Measurements from ENCODE around the gene KIF5A.

KIF5A gene

DNA sequence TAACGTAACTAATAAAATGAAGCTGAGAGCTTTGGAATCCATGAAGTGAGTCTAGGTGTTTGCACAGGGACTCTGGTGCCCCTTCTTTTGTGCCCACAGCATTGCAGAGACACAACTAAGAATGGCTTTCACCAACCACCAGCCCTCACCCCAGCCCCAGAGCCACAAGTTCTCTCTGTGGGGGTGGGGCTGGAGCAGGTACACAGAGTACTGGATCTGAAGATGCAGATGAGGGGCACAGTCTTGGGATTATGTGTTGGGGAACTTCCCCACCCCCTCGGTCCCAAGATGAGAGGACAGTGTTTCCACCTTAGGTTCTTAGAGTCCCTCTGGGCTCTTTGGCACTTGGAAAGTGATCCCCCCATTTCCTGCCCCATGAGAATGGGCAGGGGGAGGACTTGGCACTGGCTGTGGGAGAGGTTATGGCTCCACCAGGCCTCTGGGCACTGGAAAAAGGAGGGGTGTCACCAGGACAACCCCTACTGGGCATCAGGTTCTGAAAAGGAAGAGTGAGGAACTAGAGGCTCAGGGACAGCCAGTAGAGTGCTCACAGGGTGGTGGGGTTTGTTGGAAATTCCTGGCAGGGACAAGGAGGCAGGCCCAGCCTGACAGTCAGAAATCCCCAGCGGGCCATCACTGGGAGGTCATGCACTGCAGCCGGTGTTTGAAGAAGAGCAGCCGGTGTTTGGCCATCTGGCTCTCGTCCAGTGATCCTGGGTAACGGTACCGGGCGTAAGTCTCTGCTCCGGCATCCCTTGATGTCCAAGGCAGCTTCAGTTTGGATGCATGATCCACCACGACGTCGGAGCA, 76.5 kb downstream of the KIF5A start:
- no peak overlapping the region for H3K4me3 ChIP-seq (ENCODE audit: low read depth, low read length)
- TF ChIP-seq, protein P1, sequence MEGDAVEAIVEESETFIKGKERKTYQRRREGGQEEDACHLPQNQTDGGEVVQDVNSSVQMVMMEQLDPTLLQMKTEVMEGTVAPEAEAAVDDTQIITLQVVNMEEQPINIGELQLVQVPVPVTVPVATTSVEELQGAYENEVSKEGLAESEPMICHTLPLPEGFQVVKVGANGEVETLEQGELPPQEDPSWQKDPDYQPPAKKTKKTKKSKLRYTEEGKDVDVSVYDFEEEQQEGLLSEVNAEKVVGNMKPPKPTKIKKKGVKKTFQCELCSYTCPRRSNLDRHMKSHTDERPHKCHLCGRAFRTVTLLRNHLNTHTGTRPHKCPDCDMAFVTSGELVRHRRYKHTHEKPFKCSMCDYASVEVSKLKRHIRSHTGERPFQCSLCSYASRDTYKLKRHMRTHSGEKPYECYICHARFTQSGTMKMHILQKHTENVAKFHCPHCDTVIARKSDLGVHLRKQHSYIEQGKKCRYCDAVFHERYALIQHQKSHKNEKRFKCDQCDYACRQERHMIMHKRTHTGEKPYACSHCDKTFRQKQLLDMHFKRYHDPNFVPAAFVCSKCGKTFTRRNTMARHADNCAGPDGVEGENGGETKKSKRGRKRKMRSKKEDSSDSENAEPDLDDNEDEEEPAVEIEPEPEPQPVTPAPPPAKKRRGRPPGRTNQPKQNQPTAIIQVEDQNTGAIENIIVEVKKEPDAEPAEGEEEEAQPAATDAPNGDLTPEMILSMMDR (IDR thresholded peaks at IDR 0.05; ENCODE audit: insufficient read depth, low read length, missing control alignments): no peak
- ChIA-PET CTCF (interaction anchor here (1.2 to 9.3 kb wide), 3 partner anchors 18 to 168 kb away, joined by 3 to 186 read pairs (median 9); no protein-coding TSS in a partner anchor), POLR2A (no interaction called here)
- DNase-seq (ENCODE audit: low read depth, low spot score): no peak

DNA sequence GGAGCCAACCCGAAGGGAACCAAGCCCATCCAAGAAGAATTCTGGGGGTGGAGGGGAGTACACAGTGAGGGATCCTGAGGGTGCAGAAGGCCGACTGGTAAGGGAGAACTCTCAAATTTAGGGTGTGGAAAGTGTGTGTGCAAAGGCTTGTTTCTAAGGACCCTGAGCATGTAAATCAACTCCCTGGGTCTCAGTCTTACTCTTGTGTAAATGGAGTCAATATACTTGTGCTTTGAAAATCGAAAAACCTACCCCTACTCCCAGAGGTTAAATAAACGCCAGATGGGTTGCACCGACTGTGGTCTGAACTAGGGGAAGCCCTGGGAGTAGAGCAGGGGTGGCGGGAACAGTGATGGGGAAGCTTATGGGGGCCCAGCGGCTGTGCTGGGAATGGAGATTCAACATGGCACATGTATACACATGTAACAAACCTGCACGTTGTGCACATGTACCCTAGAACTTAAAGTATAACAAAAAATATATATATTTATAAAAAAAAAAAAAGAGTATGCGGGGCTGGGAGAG, 77.1 kb downstream of the KIF5A start:
- DNase-seq (ENCODE audit: low read depth, low spot score): no peak
- H3K4me3 ChIP-seq (ENCODE audit: low read depth, low read length): no peak overlapping the region
- CTCF ChIA-PET: interaction anchor here (0.8 to 9.3 kb wide), 4 partner anchors 19 to 278 kb away, joined by 3 to 186 read pairs (median 3); no protein-coding TSS in a partner anchor
- POLR2A ChIA-PET: interaction anchor here (0.6 kb wide), 1 partner anchor 11 kb away, joined by 3 read pairs; no protein-coding TSS in a partner anchor
- TF ChIP-seq, protein P1 (IDR thresholded peaks at IDR 0.05; ENCODE audit: insufficient read depth, low read length, missing control alignments): no peak

DNA sequence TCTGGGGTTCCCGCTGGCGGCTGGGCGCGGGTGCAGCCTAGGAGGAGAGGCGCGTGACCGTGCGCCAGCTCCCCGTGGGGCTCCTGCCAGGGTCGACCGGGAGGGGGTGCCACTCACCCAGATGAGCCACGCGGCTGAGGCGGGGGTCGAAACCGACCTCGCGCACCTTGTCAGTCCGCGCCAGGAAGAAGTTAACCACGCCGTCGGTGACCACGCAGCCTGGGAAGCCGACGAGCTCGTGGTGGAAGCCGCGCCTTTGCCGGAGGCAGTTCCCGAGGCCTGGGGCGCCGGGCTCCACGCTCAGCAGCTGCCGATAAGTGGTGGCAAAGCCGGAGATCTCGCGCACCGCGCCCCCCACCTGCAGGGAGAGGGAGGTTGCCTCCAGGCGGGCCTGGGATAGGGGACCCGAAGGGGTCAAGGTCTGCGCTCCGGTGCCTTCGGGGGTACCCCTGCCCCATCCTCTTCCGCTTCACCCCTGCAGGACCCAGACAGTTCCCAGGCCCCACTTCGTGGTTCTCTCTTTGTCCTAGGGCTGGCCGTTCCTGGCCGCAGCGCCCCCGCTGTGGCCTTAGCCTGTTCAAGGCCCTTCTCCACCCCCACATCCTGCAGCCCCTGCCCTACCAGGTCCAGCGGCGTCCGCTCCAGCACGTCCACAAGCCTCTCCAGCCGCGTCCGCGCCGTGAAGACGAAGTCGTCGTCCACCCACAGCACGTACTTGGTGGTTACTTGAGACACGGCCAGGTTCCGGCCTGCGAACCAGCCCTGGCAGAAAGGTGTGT, 77.8 kb downstream of the KIF5A start:
- ChIA-PET POLR2A (interaction anchor here (0.6 kb wide), 2 partner anchors 11 to 81 kb away, joined by 3 read pairs; no protein-coding TSS in a partner anchor), CTCF (interaction anchor here (0.7 to 8.0 kb wide), 10 partner anchors 7 to 277 kb away, joined by 3 to 159 read pairs (median 4); partner anchors contain the start of gene OS9)
- H3K4me3 ChIP-seq (ENCODE audit: low read depth, low read length): no peak overlapping the region
- DNase-seq (ENCODE audit: low read depth, low spot score): no peak
- TF ChIP-seq, protein P1 (IDR thresholded peaks at IDR 0.05; ENCODE audit: insufficient read depth, low read length, missing control alignments): no peak

DNA sequence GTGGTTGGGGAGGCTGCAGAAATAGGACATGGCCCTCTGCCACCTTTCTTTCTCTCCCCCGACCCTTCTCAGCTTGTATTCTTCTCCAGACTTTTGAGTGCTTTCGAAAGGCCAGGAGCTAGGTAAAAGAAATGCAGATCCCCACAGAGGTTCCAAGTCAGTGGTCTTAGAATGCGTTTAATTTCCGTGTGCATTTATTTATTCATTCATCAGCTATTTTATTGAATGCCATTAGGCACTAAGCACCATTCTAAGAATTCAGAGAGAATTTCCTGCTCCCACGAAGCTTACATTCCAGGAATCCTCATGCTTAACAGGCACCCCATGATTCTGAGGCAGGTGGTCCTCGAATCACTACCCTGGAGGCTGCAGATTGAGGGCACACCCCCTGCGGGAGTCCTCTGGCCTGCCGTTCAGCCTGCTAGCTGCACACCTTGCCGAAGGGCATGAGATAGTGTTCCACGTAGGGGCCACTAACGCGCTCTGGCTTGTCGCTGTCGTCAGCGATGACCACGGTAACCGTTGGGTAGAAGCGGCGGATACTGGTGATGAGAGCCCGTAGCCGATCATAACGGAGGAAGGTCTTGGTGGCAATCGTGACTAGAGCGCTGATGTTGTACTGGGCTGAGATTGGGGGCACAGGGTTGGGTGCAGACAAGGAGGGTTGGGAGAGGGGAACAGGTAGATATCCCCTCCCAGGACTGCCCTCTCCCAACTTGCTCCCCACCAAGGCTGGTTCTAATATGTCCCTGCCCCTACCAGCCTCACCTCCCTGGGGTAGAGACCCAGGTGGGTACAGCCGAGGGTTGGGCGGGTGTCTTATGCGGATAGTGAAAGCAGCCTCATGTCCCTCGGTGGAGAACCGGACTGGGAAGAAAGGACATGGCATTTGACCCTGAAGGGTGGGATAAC, 78.7 kb downstream of the KIF5A start:
- ChIA-PET CTCF (interaction anchor here (0.7 to 8.0 kb wide), 7 partner anchors 8 to 65 kb away, joined by 3 to 159 read pairs (median 4); partner anchors contain the start of gene OS9), POLR2A (interaction anchor here (0.6 kb wide), 1 partner anchor 82 kb away, joined by 3 read pairs; no protein-coding TSS in a partner anchor)
- TF ChIP-seq, protein P1 (IDR thresholded peaks at IDR 0.05; ENCODE audit: insufficient read depth, low read length, missing control alignments): no peak
- DNase-seq (ENCODE audit: low read depth, low spot score): no peak
- H3K4me3 ChIP-seq (ENCODE audit: low read depth, low read length): no peak overlapping the region

DNA sequence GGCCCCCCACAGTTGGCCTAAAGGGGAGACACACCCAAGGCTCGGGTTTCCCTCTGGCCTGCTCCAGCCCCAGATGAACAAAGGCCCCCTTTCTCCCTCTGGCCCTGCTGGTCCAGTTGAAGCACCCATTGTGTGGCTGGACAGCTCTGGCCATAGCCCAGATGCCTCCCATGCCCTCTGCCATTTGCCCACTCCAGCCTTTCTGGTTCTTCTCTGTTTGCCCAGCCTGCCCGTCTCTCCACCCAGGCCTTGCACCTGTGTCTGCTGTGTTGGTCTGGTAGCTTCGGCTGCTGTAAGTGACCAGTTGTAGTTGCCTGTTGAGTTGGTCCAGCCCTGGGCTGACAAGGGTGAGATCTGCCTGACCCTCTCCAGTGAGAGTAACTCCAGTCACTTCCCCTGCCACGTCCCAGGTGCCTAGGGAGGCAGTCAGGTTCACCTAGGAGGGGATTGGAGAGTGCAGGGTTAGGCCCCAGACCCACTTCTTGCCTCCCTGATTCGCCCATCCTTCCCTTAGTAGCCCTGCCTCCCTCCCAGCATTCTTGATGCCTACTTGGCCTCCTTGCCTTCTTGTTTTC, 80.1 kb downstream of the KIF5A start:
- TF ChIP-seq, protein P1 (IDR thresholded peaks at IDR 0.05; ENCODE audit: insufficient read depth, low read length, missing control alignments): no peak
- no peak for DNase-seq (ENCODE audit: low read depth, low spot score)
- POLR2A ChIA-PET: no interaction called here
- CTCF ChIA-PET: interaction anchor here (1.2 to 8.0 kb wide), 8 partner anchors 9 to 94 kb away, joined by 4 to 159 read pairs (median 6); no protein-coding TSS in a partner anchor
- H3K4me3 ChIP-seq (ENCODE audit: low read depth, low read length): no peak overlapping the region

Data from AG04449 (cell line).